ENCODE data around the gene ADAP1.

GRCh38 chr7:908159-908581 is 46.3 kb downstream of the ADAP1 start:
- TF ChIP-seq CTCF (conservative IDR thresholded peaks at IDR 0.05; ENCODE audit: low read depth, low read length) (no peak), EZH2 (IDR thresholded peaks at IDR 0.05; ENCODE audit: borderline replicate concordance, low read depth, low read length, poor library complexity, severe bottlenecking) (no peak)

All from A673 (cell line).